ENCODE data around the gene MN1.
A peak's percentile ranks its signal among the peaks of the same experiment; 100 is the strongest.
"Not testable (repeated sequence)": the region's sequence is repeated elsewhere in the genome, so short reads cannot be mapped to it uniquely, and the experiment has no call there.

MN1 gene

DNA sequence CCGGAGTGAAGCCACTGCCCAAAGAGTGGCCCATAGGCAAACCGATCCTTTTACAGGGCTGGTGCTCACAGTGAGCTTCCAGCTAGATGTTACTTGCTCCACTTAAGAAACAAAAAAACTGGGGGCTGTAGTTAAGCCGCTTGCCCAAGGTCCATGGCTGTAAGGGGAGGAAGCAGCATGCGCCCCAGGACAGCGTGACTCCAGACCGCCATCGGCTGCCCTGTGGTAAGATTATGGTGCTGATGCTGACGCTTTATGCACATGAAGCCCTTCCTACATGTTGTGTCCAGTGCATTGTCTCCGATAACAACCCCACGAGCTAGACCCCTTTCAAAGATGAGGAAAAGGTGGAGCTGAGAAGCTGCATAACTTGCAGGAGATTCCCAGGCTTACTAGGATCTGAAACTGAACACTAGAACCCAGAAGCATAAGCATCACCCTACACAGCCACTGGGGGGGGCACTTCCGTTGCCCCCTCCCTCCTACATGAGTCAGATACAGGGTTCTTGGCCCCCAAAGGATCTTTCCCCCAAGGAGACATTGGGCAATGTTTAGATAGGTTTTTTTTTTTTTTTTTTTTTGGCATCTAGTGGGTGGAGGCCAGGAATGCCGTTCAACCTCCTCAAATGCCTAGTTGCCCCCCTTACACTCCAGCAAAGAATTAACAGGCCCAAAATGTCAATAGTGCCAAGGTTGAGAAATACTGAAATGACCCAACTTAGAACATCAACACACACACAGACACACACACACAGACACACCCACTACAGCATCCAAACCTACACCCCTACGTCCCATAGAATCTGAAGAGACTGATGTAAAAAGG is 53.9 kb downstream of the MN1 start:
- DNase-seq (ENCODE audit: low spot score): no peak
- ChIA-PET CTCF (no interaction called here), POLR2A (ENCODE audit: low non-redundant PET) (no interaction called here)
- TF ChIP-seq, protein P1, sequence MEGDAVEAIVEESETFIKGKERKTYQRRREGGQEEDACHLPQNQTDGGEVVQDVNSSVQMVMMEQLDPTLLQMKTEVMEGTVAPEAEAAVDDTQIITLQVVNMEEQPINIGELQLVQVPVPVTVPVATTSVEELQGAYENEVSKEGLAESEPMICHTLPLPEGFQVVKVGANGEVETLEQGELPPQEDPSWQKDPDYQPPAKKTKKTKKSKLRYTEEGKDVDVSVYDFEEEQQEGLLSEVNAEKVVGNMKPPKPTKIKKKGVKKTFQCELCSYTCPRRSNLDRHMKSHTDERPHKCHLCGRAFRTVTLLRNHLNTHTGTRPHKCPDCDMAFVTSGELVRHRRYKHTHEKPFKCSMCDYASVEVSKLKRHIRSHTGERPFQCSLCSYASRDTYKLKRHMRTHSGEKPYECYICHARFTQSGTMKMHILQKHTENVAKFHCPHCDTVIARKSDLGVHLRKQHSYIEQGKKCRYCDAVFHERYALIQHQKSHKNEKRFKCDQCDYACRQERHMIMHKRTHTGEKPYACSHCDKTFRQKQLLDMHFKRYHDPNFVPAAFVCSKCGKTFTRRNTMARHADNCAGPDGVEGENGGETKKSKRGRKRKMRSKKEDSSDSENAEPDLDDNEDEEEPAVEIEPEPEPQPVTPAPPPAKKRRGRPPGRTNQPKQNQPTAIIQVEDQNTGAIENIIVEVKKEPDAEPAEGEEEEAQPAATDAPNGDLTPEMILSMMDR (conservative IDR thresholded peaks at IDR 0.05; ENCODE audit: low read depth): no peak; the same call in 1 of the 2 replicates
- peak overlapping the region; percentile 93 for H3K27ac ChIP-seq

- POLR2A ChIA-PET (ENCODE audit: low non-redundant PET): no interaction called here
Measured at GRCh38 chr22:27746918-27747317, 54.6 kb downstream of the MN1 start.

GRCh38 chr22:27745809-27746208 is 55.7 kb downstream of the MN1 start:
- POLR2A ChIA-PET (ENCODE audit: low non-redundant PET): no interaction called here
- TF ChIP-seq, protein P1 (conservative IDR thresholded peaks at IDR 0.05; ENCODE audit: low read depth): no peak
- no peak overlapping the region for H3K27ac ChIP-seq
- no peak for DNase-seq (ENCODE audit: low spot score)
- CTCF ChIA-PET: no interaction called here

More at GRCh38 chr22:27746918-27747317, 54.6 kb downstream of the MN1 start:
- TF ChIP-seq, protein P1 (conservative IDR thresholded peaks at IDR 0.05; ENCODE audit: low read depth): no peak
- CTCF ChIA-PET: no interaction called here
- peak overlapping the region; percentile 93 for H3K27ac ChIP-seq
- DNase-seq (ENCODE audit: low spot score): no peak

DNA sequence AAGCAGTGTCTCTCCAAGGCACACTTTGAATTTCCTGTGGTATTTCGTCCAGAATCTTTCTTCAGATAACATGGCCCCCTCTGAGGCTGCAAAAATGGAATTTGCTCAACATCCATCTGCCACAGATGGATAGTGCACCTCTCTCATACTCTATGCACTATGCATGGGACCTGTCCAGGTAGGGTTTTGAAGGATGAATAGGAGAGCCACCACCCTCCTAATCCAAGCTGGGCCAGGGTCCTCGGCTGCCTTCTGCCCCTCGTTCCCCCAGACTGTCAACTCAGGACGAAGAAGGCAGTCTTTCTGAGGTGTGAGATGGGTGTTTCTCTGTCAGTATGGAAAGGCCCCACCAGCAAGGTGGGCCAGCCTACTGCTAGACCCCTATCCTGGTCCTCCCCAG is 56.4 kb downstream of the MN1 start:
- POLR2A ChIA-PET (ENCODE audit: low non-redundant PET): no interaction called here
- no peak overlapping the region for H3K27ac ChIP-seq
- TF ChIP-seq, protein P1 (conservative IDR thresholded peaks at IDR 0.05; ENCODE audit: low read depth): no peak
- CTCF ChIA-PET: no interaction called here
- no peak for DNase-seq (ENCODE audit: low spot score)

DNA sequence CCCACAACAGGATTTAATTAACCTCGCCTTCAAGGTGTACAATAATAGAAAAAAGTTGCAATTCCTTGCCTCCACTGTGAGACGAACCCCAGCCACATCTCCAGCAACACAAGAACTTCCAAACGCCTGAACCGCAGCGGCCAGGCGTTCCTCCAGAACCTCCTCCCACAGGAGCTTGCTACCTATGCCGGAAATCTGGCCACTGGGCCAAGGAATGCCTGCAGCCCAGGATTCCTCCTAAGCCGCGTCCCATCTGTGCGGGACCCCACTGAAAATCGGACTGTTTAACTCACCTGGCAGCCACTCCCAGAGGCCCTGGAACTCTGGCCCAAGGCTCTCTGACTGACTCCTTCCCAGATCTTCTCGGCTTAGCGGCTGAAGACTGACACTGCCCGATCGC is 57.5 kb downstream of the MN1 start:
- POLR2A ChIA-PET (ENCODE audit: low non-redundant PET); CTCF ChIA-PET; DNase-seq (ENCODE audit: low spot score); H3K27ac ChIP-seq: not testable (repeated sequence)

- ChIA-PET CTCF (no interaction called here), POLR2A (ENCODE audit: low non-redundant PET) (no interaction called here)
- no peak for DNase-seq (ENCODE audit: low spot score)
- no peak overlapping the region for H3K27ac ChIP-seq
- TF ChIP-seq, protein P1 (conservative IDR thresholded peaks at IDR 0.05; ENCODE audit: low read depth): no peak
Measured at GRCh38 chr22:27740202-27740748, 61.3 kb downstream of the MN1 start.

DNA sequence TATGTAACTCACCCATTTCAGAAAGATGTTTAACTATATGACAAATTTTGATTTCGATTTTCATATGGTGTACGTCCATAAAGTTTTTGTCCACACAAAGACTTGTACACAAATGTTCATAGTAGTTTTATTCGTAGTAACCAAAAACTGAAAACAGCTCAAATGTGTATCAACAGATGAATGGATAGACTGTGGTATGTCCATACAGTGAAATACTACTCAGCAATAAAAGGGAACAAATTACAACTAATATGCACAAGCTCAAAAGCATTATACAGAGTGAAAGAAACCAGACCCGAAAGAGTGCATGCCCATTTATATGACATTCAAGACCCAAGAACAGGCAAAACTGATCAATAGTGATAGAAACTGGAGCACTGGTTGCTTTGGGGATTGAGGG is 64.0 kb downstream of the MN1 start:
- no peak for DNase-seq (ENCODE audit: low spot score)
- H3K27ac ChIP-seq: no peak overlapping the region
- ChIA-PET POLR2A (ENCODE audit: low non-redundant PET) (no interaction called here), CTCF (no interaction called here)
- TF ChIP-seq, protein P1 (conservative IDR thresholded peaks at IDR 0.05; ENCODE audit: low read depth): no peak

Data from RWPE1 (cell line).